Loucy (cell line): ENCODE results near the gene PPP1R12A.

ENCODE experiments used
- EZH2phosphoT487 ChIP-seq: fragments of 200-600 bp; IDR thresholded peaks from 2 replicates; pipeline ENCODE4 v1.6.1; 2018; ENCODE audit warnings: antibody characterized with exemption, mild to moderate bottlenecking, moderate library complexity, borderline replicate concordance
- TF ChIP-seq, protein P1 (sequence below): fragments of 200-600 bp; sonication (generic); conservative IDR thresholded peaks from 2 replicates; pipeline ENCODE4 v1.5.1; 2014; ENCODE audit warnings: mild to moderate bottlenecking, antibody characterized with exemption, low read length

DNA sequence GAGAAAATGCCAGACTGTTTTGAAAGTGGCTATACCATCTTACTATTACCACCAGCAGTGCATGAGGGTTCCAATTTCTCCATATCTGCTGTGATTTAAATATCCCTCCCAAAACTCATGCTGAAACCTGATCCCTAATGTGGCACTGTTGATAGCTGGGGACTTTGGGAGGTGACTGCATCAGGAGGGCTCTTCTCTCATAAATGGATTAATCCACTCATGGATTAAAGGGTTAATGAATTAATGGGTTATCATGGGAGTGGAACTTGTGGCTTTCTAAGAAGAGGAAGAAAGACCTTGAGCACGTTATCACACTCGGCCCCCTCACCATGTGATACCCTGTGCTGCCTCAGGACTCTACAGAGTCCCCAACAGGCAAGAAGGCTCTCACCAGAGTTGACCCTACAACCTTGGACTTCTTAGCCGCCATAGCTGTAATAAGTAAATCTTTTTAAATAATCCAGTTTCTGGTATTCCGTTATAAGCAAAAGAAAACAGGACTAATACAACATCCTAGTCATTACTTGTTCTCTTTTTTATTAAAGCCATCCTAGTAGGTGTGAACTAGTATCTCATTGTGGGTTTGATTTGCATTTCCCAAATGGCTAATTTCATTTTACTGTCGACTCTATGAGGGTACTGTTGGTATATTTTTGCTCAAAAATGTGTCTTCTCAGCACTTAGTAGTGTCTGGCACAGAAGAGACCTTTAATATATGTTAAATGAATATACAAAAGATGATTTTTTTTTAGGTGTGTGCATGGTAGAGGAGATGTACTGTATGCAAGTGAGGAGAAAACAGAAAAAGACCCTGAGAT is 14.3 kb downstream of the PPP1R12A start:
- TF ChIP-seq, protein P1, sequence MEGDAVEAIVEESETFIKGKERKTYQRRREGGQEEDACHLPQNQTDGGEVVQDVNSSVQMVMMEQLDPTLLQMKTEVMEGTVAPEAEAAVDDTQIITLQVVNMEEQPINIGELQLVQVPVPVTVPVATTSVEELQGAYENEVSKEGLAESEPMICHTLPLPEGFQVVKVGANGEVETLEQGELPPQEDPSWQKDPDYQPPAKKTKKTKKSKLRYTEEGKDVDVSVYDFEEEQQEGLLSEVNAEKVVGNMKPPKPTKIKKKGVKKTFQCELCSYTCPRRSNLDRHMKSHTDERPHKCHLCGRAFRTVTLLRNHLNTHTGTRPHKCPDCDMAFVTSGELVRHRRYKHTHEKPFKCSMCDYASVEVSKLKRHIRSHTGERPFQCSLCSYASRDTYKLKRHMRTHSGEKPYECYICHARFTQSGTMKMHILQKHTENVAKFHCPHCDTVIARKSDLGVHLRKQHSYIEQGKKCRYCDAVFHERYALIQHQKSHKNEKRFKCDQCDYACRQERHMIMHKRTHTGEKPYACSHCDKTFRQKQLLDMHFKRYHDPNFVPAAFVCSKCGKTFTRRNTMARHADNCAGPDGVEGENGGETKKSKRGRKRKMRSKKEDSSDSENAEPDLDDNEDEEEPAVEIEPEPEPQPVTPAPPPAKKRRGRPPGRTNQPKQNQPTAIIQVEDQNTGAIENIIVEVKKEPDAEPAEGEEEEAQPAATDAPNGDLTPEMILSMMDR, result no peak
- TF ChIP-seq EZH2phosphoT487, result no peak
